H1 (cell line): Measurements from ENCODE around the gene AP3B2. TPM values are rescaled to one million over a fixed set of nuclear protein-coding genes. Genes with fewer than 3 reads are reported as not detected.

Experiments used
- CTCF ChIA-PET: fragments of 300-600 bp; sonication (Branson Sonifier 250); formaldehyde crosslinking; loops from one replicate; lab custom pipeline; 2021; ENCODE audit not compliant: partially characterized antibody; lab: Charles Lee
- POLR2A ChIA-PET: fragments of 300-600 bp; sonication (Branson Sonifier 250); formaldehyde crosslinking; loops from one replicate; lab custom pipeline; 2021; ENCODE audit warnings: inconsistent platforms; ENCODE audit not compliant: partially characterized antibody; lab: Charles Lee
- DNase-seq, 2 experiments: peaks; one replicate each; pipeline versions ENCODE4 v3.0.0 to v3.0.0-alpha.2; 2010 to 2022; ENCODE audit warnings: low spot score in 2 of 2, low read depth in 1 of 2, mixed read lengths in 1 of 2
- FAIRE-seq: peaks from 2 replicates; lab custom pipeline; 2011; peaks lifted over from hg19 to GRCh38; lab: Jason Lieb, UNC
- H2AFZ ChIP-seq: 2 replicates; pipeline ENCODE4 v1.8.1; 2012; ENCODE audit warnings: low read length, inconsistent platforms
- H2AK5ac ChIP-seq: 2 replicates; pipeline ENCODE4 v1.6.1; 2013; ENCODE audit warnings: low read depth, low read length
- H2BK120ac ChIP-seq: replicated peaks from 2 replicates; pipeline ENCODE3; 2013; ENCODE audit warnings: low read depth, low read length, inconsistent platforms
- H2BK12ac ChIP-seq: 2 replicates; pipeline ENCODE4 v1.6.1; 2013; ENCODE audit warnings: low read depth, low read length
- H2BK15ac ChIP-seq: 2 replicates; pipeline ENCODE4 v1.6.1; 2013; ENCODE audit warnings: low read length
- H2BK20ac ChIP-seq: 2 replicates; pipeline ENCODE4 v1.6.1; 2013; ENCODE audit warnings: low read length
- H2BK5ac ChIP-seq: 2 replicates; pipeline ENCODE4 v1.6.1; 2013; ENCODE audit warnings: low read depth, low read length
- H3K14ac ChIP-seq: 2 replicates; pipeline ENCODE4 v1.6.1; 2013; ENCODE audit warnings: inconsistent platforms; ENCODE audit not compliant: insufficient read length
- H3K18ac ChIP-seq: 2 replicates; pipeline ENCODE4 v1.6.1; 2013; ENCODE audit warnings: low read length; ENCODE audit errors: extremely low read depth
- H3K23ac ChIP-seq: 2 replicates; pipeline ENCODE4 v1.6.1; 2013; ENCODE audit warnings: inconsistent platforms; ENCODE audit not compliant: insufficient read length
- H3K23me2 ChIP-seq: 2 replicates; pipeline ENCODE4 v1.6.1; 2013; ENCODE audit warnings: low read depth, low read length
- H3K27ac ChIP-seq: 2 replicates; pipeline ENCODE4 v1.6.1; 2011; ENCODE audit warnings: low read depth, low read length, inconsistent platforms
- H3K27me3 ChIP-seq, 4 experiments: replicated peaks in 1 of 4; 1 replicate in 1 of 4; 2 replicates in 3 of 4; pipeline versions ENCODE4 v1.6.1 to v1.8.1; 2011 to 2013; ENCODE audit warnings: low read length in 3 of 4, mild to moderate bottlenecking in 3 of 4, inconsistent platforms in 2 of 4, mixed read lengths in 2 of 4, moderate library complexity in 1 of 4; ENCODE audit not compliant: control insufficient read depth in 3 of 4, insufficient read depth in 3 of 4; ENCODE audit errors: extremely low read depth in 1 of 4
- H3K36me3 ChIP-seq, 4 experiments: 2 replicates each; pipeline versions ENCODE4 v1.6.1 to v1.8.1; 2011 to 2013; ENCODE audit warnings: mild to moderate bottlenecking in 4 of 4, low read length in 3 of 4, moderate library complexity in 2 of 4, control low read depth in 1 of 4, inconsistent platforms in 1 of 4; ENCODE audit not compliant: insufficient read depth in 4 of 4, control insufficient read depth in 2 of 4
- H3K4ac ChIP-seq: replicated peaks from 2 replicates; pipeline ENCODE3; 2013; ENCODE audit warnings: low read length, low read depth, mixed read lengths, inconsistent platforms; ENCODE audit not compliant: insufficient read length
- H3K4me1 ChIP-seq, 4 experiments: replicated peaks in 1 of 4; 1 replicate in 1 of 4; 2 replicates in 3 of 4; pipeline versions ENCODE4 v1.6.1 to v1.8.1; 2011 to 2013; ENCODE audit warnings: low read length in 3 of 4, inconsistent platforms in 2 of 4, mixed read lengths in 1 of 4; ENCODE audit not compliant: insufficient read depth in 4 of 4, control insufficient read depth in 3 of 4
- H3K4me2 ChIP-seq, 2 experiments: 2 replicates each; pipeline versions ENCODE4 v1.6.1 to v1.8.1; 2011 to 2013; ENCODE audit warnings: low read depth in 2 of 2, low read length in 2 of 2, control low read depth in 1 of 2, inconsistent platforms in 1 of 2, mild to moderate bottlenecking in 1 of 2; ENCODE audit not compliant: insufficient read depth in 1 of 2
- H3K4me3 ChIP-seq, 4 experiments: fragments of 200-600, 300-600 bp in 1 of 4; sonication (generic), shearing (Covaris generic), sonication (Bioruptor Twin) in 1 of 4; 2 replicates each; pipeline versions ENCODE4 v1.5.1 to v1.8.1; 2011 to 2016; ENCODE audit warnings: low read length in 4 of 4, low read depth in 3 of 4, control low read depth in 2 of 4, inconsistent platforms in 2 of 4, mild to moderate bottlenecking in 2 of 4, mixed read lengths in 1 of 4, moderate library complexity in 1 of 4; ENCODE audit not compliant: insufficient read depth in 2 of 4; ENCODE audit errors: extremely low read depth in 1 of 4
- H3K56ac ChIP-seq: replicated peaks from 2 replicates; pipeline ENCODE3; 2013; ENCODE audit warnings: low read depth, mild to moderate bottlenecking, mixed read lengths, low read length, inconsistent platforms; ENCODE audit not compliant: insufficient read length
- H3K79me1 ChIP-seq: 2 replicates; pipeline ENCODE4 v1.6.1; 2013; ENCODE audit warnings: low read depth, low read length, control low read depth
- H3K79me2 ChIP-seq, 2 experiments: 2 replicates each; pipeline versions ENCODE4 v1.6.1 to v1.8.1; 2012 to 2013; ENCODE audit warnings: low read length in 2 of 2, mild to moderate bottlenecking in 2 of 2, inconsistent platforms in 1 of 2; ENCODE audit not compliant: insufficient read depth in 2 of 2, control insufficient read depth in 1 of 2
- H3K9ac ChIP-seq, 4 experiments: replicated peaks in 1 of 4; 1 replicate in 1 of 4; 2 replicates in 3 of 4; pipeline versions ENCODE4 v1.6.1 to v1.8.1; 2011 to 2013; ENCODE audit warnings: low read depth in 3 of 4, low read length in 3 of 4, control low read depth in 2 of 4, mild to moderate bottlenecking in 2 of 4, moderate library complexity in 2 of 4, inconsistent platforms in 1 of 4; ENCODE audit errors: extremely low read depth in 1 of 4
- H3K9me3 ChIP-seq, 2 experiments: 2 replicates each; pipeline versions ENCODE4 v1.6.1 to v1.8.1; 2012 to 2013; ENCODE audit warnings: mild to moderate bottlenecking in 2 of 2, moderate library complexity in 2 of 2, control low read depth in 1 of 2, inconsistent platforms in 1 of 2, low read depth in 1 of 2, low read length in 1 of 2, mixed read lengths in 1 of 2; ENCODE audit not compliant: insufficient read depth in 2 of 2
- H4K20me1 ChIP-seq, 2 experiments: replicated peaks in 1 of 2; 2 replicates each; pipeline versions ENCODE3 to v1.8.1; 2011 to 2013; ENCODE audit warnings: inconsistent platforms in 2 of 2, low read length in 2 of 2, mild to moderate bottlenecking in 1 of 2; ENCODE audit not compliant: insufficient read depth in 2 of 2, control insufficient read depth in 1 of 2
- H4K5ac ChIP-seq: 2 replicates; pipeline ENCODE4 v1.6.1; 2013; ENCODE audit warnings: low read length, low read depth, mixed read lengths, inconsistent platforms; ENCODE audit not compliant: insufficient read length
- H4K8ac ChIP-seq: 2 replicates; pipeline ENCODE4 v1.8.0; 2013; ENCODE audit warnings: mild to moderate bottlenecking, moderate library complexity, low read length, inconsistent platforms; ENCODE audit not compliant: insufficient read depth; ENCODE audit errors: extremely low read depth
- H4K91ac ChIP-seq: replicated peaks from 2 replicates; pipeline ENCODE3; 2013; ENCODE audit warnings: low read length, mixed read lengths, inconsistent platforms; ENCODE audit not compliant: insufficient read length
- ATF2 ChIP-seq: IDR thresholded peaks from 2 replicates; pipeline ENCODE4 v1.6.1; 2012; ENCODE audit warnings: low read length, inconsistent platforms
- BRCA1 ChIP-seq: IDR thresholded peaks from 2 replicates; pipeline ENCODE4 v1.6.1; 2012; ENCODE audit warnings: low read depth, low read length, improper control_type of control experiment
- CHD2 ChIP-seq: IDR thresholded peaks from 2 replicates; pipeline ENCODE4 v1.6.1; 2012; ENCODE audit warnings: low read length, improper control_type of control experiment
- CTCF ChIP-seq, 3 experiments: IDR thresholded peaks; 1 replicate in 2 of 3; 2 replicates in 1 of 3; pipeline versions ENCODE4 v1.5.1 to v1.6.1; 2011; ENCODE audit warnings: low read length in 3 of 3, mild to moderate bottlenecking in 3 of 3, inconsistent platforms in 2 of 3, low read depth in 1 of 3, moderate library complexity in 1 of 3; ENCODE audit not compliant: insufficient read depth in 1 of 3; ENCODE audit errors: control extremely low read depth in 1 of 3
- E2F6 ChIP-seq: IDR thresholded peaks from 2 replicates; pipeline ENCODE4 v1.6.1; 2012; ENCODE audit warnings: inconsistent platforms
- KDM5A ChIP-seq: fragments of 200-600 bp; IDR thresholded peaks from 2 replicates; pipeline ENCODE4 v1.7.1; 2012; ENCODE audit warnings: mild to moderate bottlenecking, low read length, inconsistent platforms, mixed read lengths
- MAFK ChIP-seq: IDR thresholded peaks from 2 replicates; pipeline ENCODE4 v1.6.1; 2012; ENCODE audit warnings: low read depth, mild to moderate bottlenecking, improper control_type of control experiment, low read length
- POU5F1 ChIP-seq: IDR thresholded peaks from 2 replicates; pipeline ENCODE4 v1.6.1; 2011; ENCODE audit warnings: low read depth, mild to moderate bottlenecking, low read length, moderate library complexity
- SIRT6 ChIP-seq: IDR thresholded peaks from one replicate; pipeline ENCODE4 v1.7.1; 2012; ENCODE audit warnings: low read length, inconsistent platforms
- ZNF274 ChIP-seq: IDR thresholded peaks from 2 replicates; pipeline ENCODE4 v1.7.0; 2012; ENCODE audit warnings: low read length, borderline replicate concordance; ENCODE audit errors: extremely low read depth
- WGBS, 2 experiments: shearing (Covaris generic) in 1 of 2; methylation state at CpG; one replicate each; pipeline versions ENCODE4 v1.1.6 to v1.1.7; 2013 to 2015; ENCODE audit warnings: low lambda C conversion rate in 2 of 2, mixed read lengths in 2 of 2, inconsistent platforms in 1 of 2, low coverage in 1 of 2, missing lambda C conversion rate in 1 of 2; ENCODE audit not compliant: insufficient replicate concordance in 2 of 2, insufficient coverage in 1 of 2, insufficient read length in 1 of 2; ENCODE audit errors: extremely low coverage in 1 of 2, missing lambda C conversion rate in 1 of 2; 5-methylcytosine and 5-hydroxymethylcytosine counted together
- polyA plus RNA-seq, 7 experiments: library from polyadenylated mRNA; depleted of rRNA in 3 of 7; stranded (reverse) in 5 of 7; unstranded in 2 of 7; fragments of >200 nt in 5 of 7; fragments of 200-250 nt in 2 of 7; gene quantifications; 1 replicate in 5 of 7; 2 replicates in 1 of 7; 4 replicates in 1 of 7; pipeline versions ENCODE4 v1.2.1 to v1.2.3, GENCODE V29; 2011 to 2013; ENCODE audit warnings: missing spikeins in 2 of 7, mixed read lengths in 2 of 7
- total RNA-seq: library from RNA; stranded (reverse); fragmentation: NEBNext Ultra II Directional; extraction: Animal tissue kit (Norgen Biotek cat#: 25700); gene quantifications from 2 replicates; pipeline ENCODE4 v1.2.1, GENCODE V29; 2021

Gene AP3B2
- total and polyA plus RNA-seq, 2 of the 8 experiments (the other 6 are each of a cell fraction or from before 2014, with no cell fraction given): 21.8 to 25.7 TPM

GRCh38 chr15:82625136-82625535, 84.5 kb downstream of the AP3B2 start:
- Histone ChIP-seq H2BK20ac (no peak overlapping the region), H2BK15ac (no peak overlapping the region), H3K4me1 (no peaks in the 10 kb centered on the region), H4K91ac (no peak overlapping the region), H3K9ac (no peak overlapping the region), H3K56ac (no peak overlapping the region), H3K4me2 (no peak overlapping the region), H3K79me1 (no peaks in the 10 kb centered on the region), H3K23ac (no peak overlapping the region), H3K4me3 (no peak overlapping the region), H2BK120ac (no peak overlapping the region), H2AK5ac (no peak overlapping the region), H3K79me2 (no peaks in the 10 kb centered on the region), H2AFZ (no peak overlapping the region), H3K4ac (no peak overlapping the region), H4K8ac (no peak overlapping the region), H3K9me3 (no peaks in the 10 kb centered on the region), H3K27me3 (no peaks in the 10 kb centered on the region), H3K36me3 (no peaks in the 10 kb centered on the region), H4K20me1 (no peaks in the 10 kb centered on the region), H2BK12ac (no peak overlapping the region), H3K18ac (no peak overlapping the region), H3K27ac (no peak overlapping the region), H4K5ac (no peak overlapping the region), H2BK5ac (no peak overlapping the region), H3K14ac (no peak overlapping the region), H3K23me2 (no peaks in the 10 kb centered on the region)
- DNase-seq: no peak
- FAIRE-seq: no peak
- ChIA-PET POLR2A (interaction anchor here (0.6 kb wide), 1 partner anchor 61 kb away, joined by 3 read pairs; no protein-coding TSS in a partner anchor), CTCF (interaction anchor here (1.6 kb wide), 1 partner anchor 94 kb away, joined by 6 read pairs; no protein-coding TSS in a partner anchor)
- 83% methylated on average over 4 of the region's 4 CpGs; no CpG with 5 or more reads in 1 of the 2 experiments for WGBS, 2 experiments
- no peak for TF ChIP-seq SIRT6
- TF ChIP-seq E2F6: no peak
- TF ChIP-seq ATF2: no peak
- TF ChIP-seq KDM5A: no peak
- no peak for TF ChIP-seq MAFK
- TF ChIP-seq ZNF274: no peak
- TF ChIP-seq BRCA1: no peak
- TF ChIP-seq POU5F1: no peak
- TF ChIP-seq CHD2: no peak
- TF ChIP-seq CTCF (IDR thresholded peaks at IDR 0.05; ENCODE audit: control extremely low read depth in 1 of 3, insufficient read depth in 1 of 3, low read depth in 1 of 3, low read length in 3 of 3): no peak
